ENCODE results near the gene SETD9. TPM values are rescaled to one million over a fixed set of nuclear protein-coding genes. Genes with fewer than 3 reads are reported as not detected.

Gene SETD9
- total RNA-seq, 1 donor from 2014 or later: 12.2 TPM

GRCh38 chr5:56922922-56923321, 13.5 kb downstream of the SETD9 start:
- Histone ChIP-seq H4K20me1 (ENCODE audit: insufficient read depth, low read length) (peaks cover 6% of the 10 kb centered on the region), H3K4me2 (ENCODE audit: low read length) (no peak overlapping the region), H3K27ac (ENCODE audit: low read depth, low read length) (no peak overlapping the region), H3K4me1 (ENCODE audit: insufficient read depth, low read length) (no peaks in the 10 kb centered on the region), H3K36me3 (ENCODE audit: insufficient read depth, low read length) (peaks cover 45% of the 10 kb centered on the region), H2AFZ (ENCODE audit: low read depth, low read length) (no peak overlapping the region), H3K4me3 (ENCODE audit: insufficient read depth, low read depth, low read length) (no peak overlapping the region), H3K27me3 (ENCODE audit: insufficient read depth, low read length) (no peaks in the 10 kb centered on the region), H3K9ac (ENCODE audit: low read length) (no peak overlapping the region), H3K79me2 (ENCODE audit: insufficient read depth, low read length) (no peaks in the 10 kb centered on the region), H3K9me3 (ENCODE audit: insufficient read depth, low read depth, low read length) (no peaks in the 10 kb centered on the region)
- H3K9me3 Mint-ChIP-seq (ENCODE audit: unreplicated experiment): no peaks in the 10 kb centered on the region
- peaks cover 1% of the 10 kb centered on the region for H3K4me1 Mint-ChIP-seq (ENCODE audit: low read depth, unreplicated experiment)
- no peak overlapping the region for H3K27ac Mint-ChIP-seq (ENCODE audit: unreplicated experiment)
- TF ChIP-seq, protein P1, sequence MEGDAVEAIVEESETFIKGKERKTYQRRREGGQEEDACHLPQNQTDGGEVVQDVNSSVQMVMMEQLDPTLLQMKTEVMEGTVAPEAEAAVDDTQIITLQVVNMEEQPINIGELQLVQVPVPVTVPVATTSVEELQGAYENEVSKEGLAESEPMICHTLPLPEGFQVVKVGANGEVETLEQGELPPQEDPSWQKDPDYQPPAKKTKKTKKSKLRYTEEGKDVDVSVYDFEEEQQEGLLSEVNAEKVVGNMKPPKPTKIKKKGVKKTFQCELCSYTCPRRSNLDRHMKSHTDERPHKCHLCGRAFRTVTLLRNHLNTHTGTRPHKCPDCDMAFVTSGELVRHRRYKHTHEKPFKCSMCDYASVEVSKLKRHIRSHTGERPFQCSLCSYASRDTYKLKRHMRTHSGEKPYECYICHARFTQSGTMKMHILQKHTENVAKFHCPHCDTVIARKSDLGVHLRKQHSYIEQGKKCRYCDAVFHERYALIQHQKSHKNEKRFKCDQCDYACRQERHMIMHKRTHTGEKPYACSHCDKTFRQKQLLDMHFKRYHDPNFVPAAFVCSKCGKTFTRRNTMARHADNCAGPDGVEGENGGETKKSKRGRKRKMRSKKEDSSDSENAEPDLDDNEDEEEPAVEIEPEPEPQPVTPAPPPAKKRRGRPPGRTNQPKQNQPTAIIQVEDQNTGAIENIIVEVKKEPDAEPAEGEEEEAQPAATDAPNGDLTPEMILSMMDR (IDR thresholded peaks at IDR 0.05; ENCODE audit: insufficient read depth, low read depth, low read length): no peak
- no peak for TF ChIP-seq EZH2 (IDR thresholded peaks at IDR 0.05; ENCODE audit: insufficient read depth, low read length)
- no peaks in the 10 kb centered on the region for H3K27me3 Mint-ChIP-seq (ENCODE audit: low read depth, unreplicated experiment)
- FAIRE-seq (no peak), DNase-seq (ENCODE audit: low read depth) (no peak)
- no peak overlapping the region for H3K4me3 Mint-ChIP-seq (ENCODE audit: unreplicated experiment)
- H3K36me3 Mint-ChIP-seq (ENCODE audit: low read depth, unreplicated experiment): peaks cover 21% of the 10 kb centered on the region

- peaks cover 10% of the 10 kb centered on the region for H3K36me3 Mint-ChIP-seq (ENCODE audit: low read depth, unreplicated experiment)
- H3K36me3 ChIP-seq (ENCODE audit: insufficient read depth, low read length): peaks cover 71% of the 10 kb centered on the region
These were observed 24.9 kb downstream of the SETD9 start for GRCh38 chr5:56934325-56934724.

DNA sequence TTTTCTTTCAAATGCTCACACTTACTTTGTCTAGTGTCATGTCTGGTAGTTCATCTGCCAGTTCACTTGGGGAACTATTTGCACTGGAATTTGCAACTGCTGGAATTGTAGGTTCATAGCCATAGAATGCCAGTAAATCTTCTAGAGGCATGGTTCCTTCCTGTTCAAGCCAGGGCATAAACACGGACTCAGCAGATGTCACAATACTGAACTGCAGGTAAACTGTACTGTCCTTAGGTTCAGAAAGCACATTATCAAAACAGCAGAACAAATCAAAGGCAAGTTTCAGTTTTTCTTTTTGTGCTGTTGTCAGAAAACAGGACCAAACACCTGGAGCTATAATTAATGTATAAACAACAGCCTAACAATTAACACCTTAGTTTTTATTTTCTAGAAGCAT, 29.5 kb downstream of the SETD9 start:
- Histone ChIP-seq H4K20me1 (ENCODE audit: insufficient read depth, low read length) (peaks cover 21% of the 10 kb centered on the region), H3K4me3 (ENCODE audit: insufficient read depth, low read depth, low read length) (no peak overlapping the region), H3K36me3 (ENCODE audit: insufficient read depth, low read length) (peaks cover 62% of the 10 kb centered on the region), H2AFZ (ENCODE audit: low read depth, low read length) (no peak overlapping the region), H3K79me2 (ENCODE audit: insufficient read depth, low read length) (peaks cover 8% of the 10 kb centered on the region), H3K9me3 (ENCODE audit: insufficient read depth, low read depth, low read length) (no peaks in the 10 kb centered on the region), H3K27ac (ENCODE audit: low read depth, low read length) (no peak overlapping the region), H3K4me2 (ENCODE audit: low read length) (no peak overlapping the region), H3K9ac (ENCODE audit: low read length) (no peak overlapping the region), H3K4me1 (ENCODE audit: insufficient read depth, low read length) (no peaks in the 10 kb centered on the region), H3K27me3 (ENCODE audit: insufficient read depth, low read length) (no peaks in the 10 kb centered on the region)
- Mint-ChIP-seq H3K4me1 (ENCODE audit: low read depth, unreplicated experiment) (no peaks in the 10 kb centered on the region), H3K27ac (ENCODE audit: unreplicated experiment) (no peak overlapping the region), H3K36me3 (ENCODE audit: low read depth, unreplicated experiment) (peaks cover 22% of the 10 kb centered on the region), H3K27me3 (ENCODE audit: low read depth, unreplicated experiment) (no peaks in the 10 kb centered on the region), H3K4me3 (ENCODE audit: unreplicated experiment) (no peak overlapping the region), H3K9me3 (ENCODE audit: unreplicated experiment) (no peaks in the 10 kb centered on the region)
- no peak for FAIRE-seq
- TF ChIP-seq, protein P1 (IDR thresholded peaks at IDR 0.05; ENCODE audit: insufficient read depth, low read depth, low read length): no peak
- TF ChIP-seq EZH2 (IDR thresholded peaks at IDR 0.05; ENCODE audit: insufficient read depth, low read length): no peak
- DNase-seq (ENCODE audit: low read depth): no peak

More at GRCh38 chr5:56934325-56934724, 24.9 kb downstream of the SETD9 start:
- H3K4me1 Mint-ChIP-seq (ENCODE audit: low read depth, unreplicated experiment): no peaks in the 10 kb centered on the region
- Histone ChIP-seq H3K27ac (ENCODE audit: low read depth, low read length) (no peak overlapping the region), H3K4me3 (ENCODE audit: insufficient read depth, low read depth, low read length) (no peak overlapping the region), H3K4me2 (ENCODE audit: low read length) (no peak overlapping the region), H3K9ac (ENCODE audit: low read length) (no peak overlapping the region), H3K79me2 (ENCODE audit: insufficient read depth, low read length) (no peaks in the 10 kb centered on the region), H2AFZ (ENCODE audit: low read depth, low read length) (no peak overlapping the region), H4K20me1 (ENCODE audit: insufficient read depth, low read length) (peaks cover 4% of the 10 kb centered on the region), H3K9me3 (ENCODE audit: insufficient read depth, low read depth, low read length) (no peaks in the 10 kb centered on the region), H3K27me3 (ENCODE audit: insufficient read depth, low read length) (no peaks in the 10 kb centered on the region), H3K4me1 (ENCODE audit: insufficient read depth, low read length) (no peaks in the 10 kb centered on the region)
- H3K9me3 Mint-ChIP-seq (ENCODE audit: unreplicated experiment): no peaks in the 10 kb centered on the region
- H3K27ac Mint-ChIP-seq (ENCODE audit: unreplicated experiment): no peak overlapping the region
- no peak for TF ChIP-seq EZH2 (IDR thresholded peaks at IDR 0.05; ENCODE audit: insufficient read depth, low read length)
- TF ChIP-seq, protein P1 (IDR thresholded peaks at IDR 0.05; ENCODE audit: insufficient read depth, low read depth, low read length): no peak
- FAIRE-seq: peak; percentile 23
- H3K4me3 Mint-ChIP-seq (ENCODE audit: unreplicated experiment): no peak overlapping the region
- DNase-seq (ENCODE audit: low read depth): no peak
- H3K27me3 Mint-ChIP-seq (ENCODE audit: low read depth, unreplicated experiment): no peaks in the 10 kb centered on the region

Measured in astrocyte (in vitro differentiated cells and primary cell).